HepG2 (cell line): Measurements from ENCODE around the gene LENEP. TPM values are rescaled to one million over a fixed set of nuclear protein-coding genes. Genes with fewer than 3 reads are reported as not detected.

Experiments
- ARID5B ChIP-seq: IDR thresholded peaks from 2 replicates; pipeline ENCODE4 v1.4.0; 2020; ENCODE audit warnings: mild to moderate bottlenecking, missing genetic modification reagents
- BORCS8-MEF2B ChIP-seq: sonication (generic); formaldehyde crosslinking; IDR thresholded peaks from 2 replicates; pipeline ENCODE4 v1.8.0; 2022; ENCODE audit warnings: mild to moderate bottlenecking, missing genetic modification reagents
- ERF ChIP-seq: IDR thresholded peaks from 2 replicates; pipeline ENCODE4 v1.6.1; 2018; ENCODE audit warnings: missing biosample characterization, missing genetic modification reagents
- HIC2 ChIP-seq: sonication (generic); formaldehyde crosslinking; IDR thresholded peaks from 2 replicates; pipeline ENCODE4 v1.9.0; 2022; ENCODE audit warnings: low read depth, missing genetic modification reagents
- KIAA2018 ChIP-seq: sonication (generic); formaldehyde crosslinking; IDR thresholded peaks from 2 replicates; pipeline ENCODE4 v1.5.0; 2020; ENCODE audit warnings: mild to moderate bottlenecking, missing genetic modification reagents, borderline replicate concordance
- REXO4 ChIP-seq: sonication (generic); formaldehyde crosslinking; IDR thresholded peaks from 2 replicates; pipeline ENCODE4 v1.8.0; 2022; ENCODE audit warnings: missing genetic modification reagents, mild to moderate bottlenecking, borderline replicate concordance
- SUZ12 ChIP-seq: fragments of 150-350 bp; IDR thresholded peaks from 2 replicates; pipeline ENCODE4 v1.6.1; 2014; ENCODE audit warnings: low read depth, low read length
- ZBTB38 ChIP-seq: sonication (generic); formaldehyde crosslinking; IDR thresholded peaks from 2 replicates; pipeline ENCODE4 v1.5.1; 2020; ENCODE audit warnings: mild to moderate bottlenecking, missing genetic modification reagents
- ZNF512B ChIP-seq: sonication (generic); formaldehyde crosslinking; IDR thresholded peaks from 2 replicates; pipeline ENCODE4 v1.5.1; 2020; ENCODE audit warnings: missing genetic modification reagents, mild to moderate bottlenecking, borderline replicate concordance
- ZNF652 ChIP-seq: IDR thresholded peaks from 2 replicates; pipeline ENCODE4 v1.6.1; 2016; ENCODE audit warnings: low read depth, borderline replicate concordance
- polyA plus RNA-seq, 8 experiments: library from polyadenylated mRNA; depleted of rRNA in 3 of 8; stranded (reverse) in 7 of 8; unstranded in 1 of 8; fragments of >200 nt; fragmentation: Illumina TruSeq in 4 of 8; extraction: Trizol in 4 of 8; gene quantifications; 2 replicates each; pipeline versions ENCODE4 v1.2.1 to v1.2.3, GENCODE V29; 2011 to 2016; ENCODE audit warnings: low read depth in 4 of 8, missing spikeins in 1 of 8, mixed read lengths in 1 of 8; ENCODE audit not compliant: insufficient read depth in 1 of 8
- total RNA-seq, 5 experiments: library from RNA; depleted of rRNA; stranded (reverse); fragments of >200 nt; fragmentation: Illumina TruSeq; extraction: Trizol; gene quantifications; 2 replicates each; pipeline ENCODE4 v1.2.3, GENCODE V29; 2016; ENCODE audit warnings: low read depth in 1 of 5
- TF ChIP-seq, protein P1 (sequence below): sonication (generic); formaldehyde crosslinking; IDR thresholded peaks from 2 replicates; pipeline ENCODE4 v1.4.0; 2020; ENCODE audit warnings: missing genetic modification reagents

LENEP gene
- total and polyA plus RNA-seq, 2 of the 13 experiments (the other 11 are each of a cell fraction or from before 2014, with no cell fraction given): 0.29 TPM; not detected in 1

- TF ChIP-seq KIAA2018 (CRISPR knock-in tag) (no peak), ZBTB38 (peak; percentile 77; the same call in 1 of the 2 replicates), ERF (CRISPR knock-in tag) (peak; percentile 73), REXO4 (CRISPR knock-in tag) (no peak), ARID5B (CRISPR knock-in tag) (no peak), ZNF652 (CRISPR knock-in tag) (no peak), SUZ12 (no peak), HIC2 (CRISPR knock-in tag) (no peak), ZNF512B (CRISPR knock-in tag) (no peak), BORCS8-MEF2B (no peak)
- TF ChIP-seq, protein P1, sequence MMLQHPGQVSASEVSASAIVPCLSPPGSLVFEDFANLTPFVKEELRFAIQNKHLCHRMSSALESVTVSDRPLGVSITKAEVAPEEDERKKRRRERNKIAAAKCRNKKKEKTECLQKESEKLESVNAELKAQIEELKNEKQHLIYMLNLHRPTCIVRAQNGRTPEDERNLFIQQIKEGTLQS: 0 out of 2 replicates have a peak, but pooled peaks have one; percentile 35
Measured at GRCh38 chr1:154970631-154971340, 22.6 kb upstream of the LENEP start, which contains the start of gene SHC1 (continued).
